Lung (tissue), 12 donors: ENCODE measurements around the gene ZNF276. TPM values are rescaled to one million over a fixed set of nuclear protein-coding genes. Genes with fewer than 3 reads are reported as not detected.
"Not testable (repeated sequence)": the region's sequence is repeated elsewhere in the genome, so short reads cannot be mapped to it uniquely, and the experiment has no call there.

Experiments
- ATAC-seq: fragments of 200-7000 bp; cut with Tn5 transposase; one replicate; pipeline ENCODE4 v1.9.1; 2020; ENCODE audit warnings: moderate number of reproducible peaks; ENCODE audit not compliant: insufficient read depth, low FRiP score
- DNase-seq, 3 donors: peaks; one replicate each; pipeline ENCODE4 v3.0.0-alpha.2; 2013 to 2017
- H3K27ac ChIP-seq, 2 donors: one replicate each; pipeline ENCODE4 v1.5.1; 2013; ENCODE audit warnings: mild to moderate bottlenecking in 2 of 2, moderate library complexity in 2 of 2, control low read depth in 1 of 2, inconsistent platforms in 1 of 2, low read depth in 1 of 2, low read length in 1 of 2
- H3K27me3 ChIP-seq, 3 donors: one replicate each; pipeline ENCODE4 v1.5.1; 2013; ENCODE audit warnings: low read length in 2 of 3; ENCODE audit not compliant: control insufficient read depth in 3 of 3, insufficient read depth in 3 of 3
- H3K36me3 ChIP-seq, 4 donors: one replicate each; pipeline ENCODE4 v1.5.1; 2013; ENCODE audit warnings: low read length in 4 of 4, mild to moderate bottlenecking in 1 of 4, moderate library complexity in 1 of 4; ENCODE audit not compliant: control insufficient read depth in 4 of 4, insufficient read depth in 4 of 4
- H3K4me1 ChIP-seq, 5 donors: one replicate each; pipeline ENCODE4 v1.5.1; 2013; ENCODE audit warnings: low read length in 5 of 5, mild to moderate bottlenecking in 2 of 5, moderate library complexity in 1 of 5; ENCODE audit not compliant: control insufficient read depth in 5 of 5, insufficient read depth in 5 of 5
- H3K4me3 ChIP-seq: one replicate; pipeline ENCODE4 v1.5.1; 2013; ENCODE audit warnings: mild to moderate bottlenecking, control low read depth, moderate library complexity
- H3K9ac ChIP-seq, 2 donors: one replicate each; pipeline ENCODE4 v1.5.1; 2013; ENCODE audit warnings: low read length in 2 of 2, control low read depth in 1 of 2; ENCODE audit not compliant: insufficient read depth in 1 of 2
- H3K9me3 ChIP-seq, 4 donors: one replicate each; pipeline ENCODE4 v1.5.1; 2013; ENCODE audit warnings: low read length in 3 of 4, mild to moderate bottlenecking in 1 of 4, moderate library complexity in 1 of 4; ENCODE audit not compliant: control insufficient read depth in 4 of 4, insufficient read depth in 3 of 4
- WGBS, 2 donors: extraction: QIAGEN DNeasy Blood & Tissue Kit; methylation state at CpG; one replicate each; pipeline ENCODE4 v1.1.7; 2013; 5-methylcytosine and 5-hydroxymethylcytosine counted together
- polyA plus RNA-seq, 2 donors: library from polyadenylated mRNA; stranded (reverse); fragments of 200-250 nt; gene quantifications; one replicate each; pipeline ENCODE4 v1.2.1, GENCODE V29; 2013
- total RNA-seq, 2 donors: library from RNA; depleted of rRNA in 1 of 2; stranded (reverse); fragments of >200 nt in 1 of 2; gene quantifications; one replicate each; pipeline ENCODE4 v1.2.1, GENCODE V29; 2014 to 2021
- TF ChIP-seq, protein P1 (sequence below): IDR thresholded peaks from 2 replicates; pipeline ENCODE4 v1.5.1; 2012; ENCODE audit warnings: mild to moderate bottlenecking; ENCODE audit errors: control extremely low read depth, extremely low read depth
- donor health status: control.
- donor health status: control.
- donor health status: Bipolar disorder and iron deficiency.
- donor health status: healthy.
- donor health status: DM: yes; HTN: yes; CAD: no.

Gene ZNF276
- total and polyA plus RNA-seq, 4 donors = 21.8 to 34.9 (median 25.0) TPM

DNA sequence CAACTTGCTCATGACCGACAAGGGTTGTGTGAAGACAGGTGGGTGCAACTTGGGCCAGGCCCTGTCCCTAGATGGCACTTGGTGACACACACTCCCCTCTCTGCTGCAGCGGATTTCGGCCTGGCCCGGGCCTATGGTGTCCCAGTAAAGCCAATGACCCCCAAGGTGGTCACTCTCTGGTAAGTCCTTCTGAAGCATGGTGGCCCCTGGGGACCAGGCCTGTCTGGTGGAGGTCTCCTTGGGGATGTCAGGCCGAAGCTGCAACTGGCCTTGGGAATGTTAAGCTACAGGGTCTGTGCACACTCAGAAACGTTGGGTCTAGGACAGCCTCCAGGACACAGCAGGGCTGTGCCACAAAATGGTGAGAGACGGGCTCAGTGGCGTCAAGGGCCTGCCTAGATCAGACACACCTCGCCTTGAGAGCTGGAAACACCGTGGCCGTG is 28.0 kb upstream of the ZNF276 start:
- TF ChIP-seq, protein P1, sequence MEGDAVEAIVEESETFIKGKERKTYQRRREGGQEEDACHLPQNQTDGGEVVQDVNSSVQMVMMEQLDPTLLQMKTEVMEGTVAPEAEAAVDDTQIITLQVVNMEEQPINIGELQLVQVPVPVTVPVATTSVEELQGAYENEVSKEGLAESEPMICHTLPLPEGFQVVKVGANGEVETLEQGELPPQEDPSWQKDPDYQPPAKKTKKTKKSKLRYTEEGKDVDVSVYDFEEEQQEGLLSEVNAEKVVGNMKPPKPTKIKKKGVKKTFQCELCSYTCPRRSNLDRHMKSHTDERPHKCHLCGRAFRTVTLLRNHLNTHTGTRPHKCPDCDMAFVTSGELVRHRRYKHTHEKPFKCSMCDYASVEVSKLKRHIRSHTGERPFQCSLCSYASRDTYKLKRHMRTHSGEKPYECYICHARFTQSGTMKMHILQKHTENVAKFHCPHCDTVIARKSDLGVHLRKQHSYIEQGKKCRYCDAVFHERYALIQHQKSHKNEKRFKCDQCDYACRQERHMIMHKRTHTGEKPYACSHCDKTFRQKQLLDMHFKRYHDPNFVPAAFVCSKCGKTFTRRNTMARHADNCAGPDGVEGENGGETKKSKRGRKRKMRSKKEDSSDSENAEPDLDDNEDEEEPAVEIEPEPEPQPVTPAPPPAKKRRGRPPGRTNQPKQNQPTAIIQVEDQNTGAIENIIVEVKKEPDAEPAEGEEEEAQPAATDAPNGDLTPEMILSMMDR = no peak
- Histone ChIP-seq H3K36me3 (peaks cover 4 to 68% (median 20%) of the 10 kb centered on the region in 4 donors), H3K27me3 (no peaks in the 10 kb centered on the region), H3K27ac (no peak overlapping the region), H3K4me1 (no peaks in the 10 kb centered on the region), H3K4me3 (no peak overlapping the region), H3K9ac (no peak overlapping the region), H3K9me3 (no peaks in the 10 kb centered on the region)
- ATAC-seq = no peak
- WGBS, 2 donors = 93 to 97% methylated on average over 11 of the region's 11 CpGs
- no peak for DNase-seq

DNA sequence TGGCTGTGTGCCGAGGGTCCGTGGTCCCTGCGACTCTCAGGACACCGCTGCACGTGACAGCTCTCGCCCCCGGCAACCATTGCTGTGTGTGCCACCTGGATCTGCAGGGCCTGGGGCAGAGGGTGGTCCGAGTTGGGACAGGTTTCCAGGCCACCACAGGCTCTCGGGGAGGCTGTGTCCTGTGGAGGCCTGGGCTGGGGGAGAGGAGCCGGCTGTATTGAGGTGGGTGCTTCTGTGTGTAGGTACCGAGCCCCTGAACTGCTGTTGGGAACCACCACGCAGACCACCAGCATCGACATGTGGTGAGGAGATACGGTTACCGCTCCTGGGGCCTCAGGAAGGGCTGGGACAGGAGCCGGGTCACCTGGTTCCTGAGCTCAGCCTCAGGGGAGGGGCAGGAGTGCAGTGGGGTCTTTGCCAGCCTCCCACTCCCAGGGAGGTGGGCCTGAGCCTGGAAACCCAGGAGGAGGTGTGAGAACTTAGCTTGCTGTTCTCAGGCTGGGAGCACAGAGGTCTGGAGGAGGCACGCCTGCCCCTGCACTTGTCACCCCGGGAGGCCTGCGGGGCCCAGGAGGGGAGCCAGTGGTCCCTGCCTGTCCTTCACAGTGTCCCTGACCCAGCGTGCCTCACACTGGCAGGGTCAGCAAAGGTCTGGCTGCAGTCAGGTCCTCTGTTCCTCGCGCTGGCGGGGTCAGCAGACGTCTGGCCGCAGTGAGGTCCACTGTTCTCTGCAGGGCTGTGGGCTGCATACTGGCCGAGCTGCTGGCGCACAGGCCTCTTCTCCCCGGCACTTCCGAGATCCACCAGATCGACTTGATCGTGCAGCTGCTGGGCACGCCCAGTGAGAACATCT is 27.2 kb upstream of the ZNF276 start:
- TF ChIP-seq, protein P1 = no peak
- 92% methylated on average over 32 of the region's 32 CpGs for WGBS, 2 donors
- no peaks in the 10 kb centered on the region for H3K9me3 ChIP-seq
- no peaks in the 10 kb centered on the region for H3K27me3 ChIP-seq
- ATAC-seq = no peak
- no peaks in the 10 kb centered on the region for H3K4me1 ChIP-seq
- H3K9ac ChIP-seq = no peak overlapping the region
- H3K4me3 ChIP-seq = no peak overlapping the region
- H3K27ac ChIP-seq = no peak overlapping the region
- peaks cover 4 to 67% (median 19%) of the 10 kb centered on the region in 4 donors for H3K36me3 ChIP-seq
- no peak for DNase-seq

DNA sequence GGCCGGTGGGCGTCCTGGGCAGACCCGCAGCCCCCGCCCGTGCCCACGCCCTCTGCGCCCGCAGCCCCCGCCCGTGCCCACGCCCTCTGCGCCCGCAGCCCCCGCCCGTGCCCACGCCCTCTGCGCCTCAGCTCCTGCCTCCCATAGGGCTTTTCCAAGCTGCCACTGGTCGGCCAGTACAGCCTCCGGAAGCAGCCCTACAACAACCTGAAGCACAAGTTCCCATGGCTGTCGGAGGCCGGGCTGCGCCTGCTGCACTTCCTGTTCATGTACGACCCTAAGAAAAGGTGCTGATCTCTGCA is 26.6 kb upstream of the ZNF276 start:
- DNase-seq, H3K4me1 ChIP-seq, H3K9me3 ChIP-seq, H3K9ac ChIP-seq, H3K27me3 ChIP-seq, H3K27ac ChIP-seq, H3K4me3 ChIP-seq, ATAC-seq: not testable (repeated sequence)
- H3K36me3 ChIP-seq = peaks cover 4 to 65% (median 15%) of the 10 kb centered on the region in 4 donors
- WGBS, 2 donors = 93% methylated on average over 18 to 23 of the region's 23 CpGs

DNA sequence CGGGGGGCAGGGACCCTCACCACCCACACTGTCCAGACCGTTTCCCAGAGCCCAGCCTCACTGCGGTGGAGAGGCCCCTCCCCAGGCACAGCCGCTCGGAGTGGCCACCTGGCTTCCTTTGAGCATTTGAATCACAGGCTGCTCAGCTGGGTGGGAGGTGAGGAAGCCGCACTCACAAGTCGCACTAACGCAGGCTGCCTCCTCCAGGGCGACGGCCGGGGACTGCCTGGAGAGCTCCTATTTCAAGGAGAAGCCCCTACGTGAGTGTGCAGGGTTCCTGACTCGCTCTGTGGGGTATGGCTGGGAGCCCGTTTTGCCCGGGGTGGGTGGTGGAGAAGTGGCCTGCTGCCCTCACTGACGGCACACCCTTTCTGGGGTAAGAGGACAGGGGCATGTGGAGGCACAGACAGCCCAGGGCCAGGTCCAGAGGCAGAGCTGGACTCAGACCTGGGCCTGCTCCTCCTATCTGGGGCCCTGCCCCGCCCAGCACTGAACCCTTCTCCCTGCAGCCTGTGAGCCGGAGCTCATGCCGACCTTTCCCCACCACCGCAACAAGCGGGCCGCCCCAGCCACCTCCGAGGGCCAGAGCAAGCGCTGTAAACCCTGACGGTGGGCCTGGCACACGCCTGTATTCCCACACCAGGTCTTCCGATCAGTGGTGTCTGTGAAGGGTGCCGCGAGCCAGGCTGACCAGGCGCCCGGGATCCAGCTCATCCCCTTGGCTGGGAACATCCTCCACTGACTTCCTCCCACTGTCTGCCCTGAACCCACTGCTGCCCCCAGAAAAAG is 26.1 kb upstream of the ZNF276 start:
- DNase-seq = no peak
- H3K27ac ChIP-seq = no peak overlapping the region
- no peak for ATAC-seq
- peaks cover 4 to 63% (median 15%) of the 10 kb centered on the region in 4 donors for H3K36me3 ChIP-seq
- peaks cover 0 to 6% (median 0%) of the 10 kb centered on the region in 5 donors for H3K4me1 ChIP-seq
- 92 to 93% methylated on average over 31 of the region's 31 CpGs for WGBS, 2 donors
- TF ChIP-seq, protein P1 = no peak
- H3K4me3 ChIP-seq = no peak overlapping the region
- no peaks in the 10 kb centered on the region for H3K27me3 ChIP-seq
- H3K9ac ChIP-seq = no peak overlapping the region
- H3K9me3 ChIP-seq = no peaks in the 10 kb centered on the region
